ENCODE data around the gene GAST.
"Not testable (repeated sequence)": the region's sequence is repeated elsewhere in the genome, so short reads cannot be mapped to it uniquely, and the experiment has no call there.

Gene GAST

GRCh38 chr17:41711669-41712400, at the start of gene GAST:
GAST (plus strand) TSS chr17:41712331; CDS start chr17:41715437, 3,106 bp downstream.
- no peak for DNase-seq (ENCODE audit: low spot score)

DNA sequence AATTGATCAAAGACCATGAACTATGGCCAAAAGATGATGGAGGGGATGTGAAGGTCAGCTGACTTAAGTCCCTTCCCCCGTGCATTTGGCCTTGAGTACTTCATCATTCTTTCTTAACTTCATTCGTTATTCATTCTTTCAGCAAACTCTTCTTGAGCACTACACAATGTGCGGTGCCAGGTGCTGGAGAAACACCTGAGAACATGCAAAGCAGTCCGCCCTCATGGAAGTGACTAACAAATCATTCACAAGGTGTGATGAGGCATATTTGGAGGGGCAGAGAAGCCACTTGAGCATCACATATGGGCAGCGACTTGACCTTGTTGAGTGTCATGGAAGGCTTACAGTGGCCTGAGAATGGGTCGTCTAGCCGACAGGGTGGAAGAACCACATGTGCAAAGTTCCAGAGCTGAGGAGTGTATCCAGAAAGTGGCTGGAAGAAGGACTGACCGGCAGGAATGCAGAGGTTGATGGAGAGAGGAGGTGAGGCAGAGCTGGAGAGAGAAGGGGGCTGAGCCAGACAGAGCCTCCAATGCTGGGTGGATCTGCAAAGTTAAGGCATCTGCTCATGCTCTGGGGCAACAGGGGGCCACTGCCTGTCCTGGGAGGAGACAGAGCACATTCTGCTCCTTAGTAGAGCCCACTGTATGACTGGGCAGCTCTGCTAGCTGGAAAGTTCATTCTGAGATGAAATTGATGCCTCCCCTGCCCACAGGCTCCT, 48.5 kb upstream of the GAST start:
- no peak for DNase-seq (ENCODE audit: low spot score)

GRCh38 chr17:41664172-41664457, 48.0 kb upstream of the GAST start:
- no peak for DNase-seq (ENCODE audit: low spot score)

DNA sequence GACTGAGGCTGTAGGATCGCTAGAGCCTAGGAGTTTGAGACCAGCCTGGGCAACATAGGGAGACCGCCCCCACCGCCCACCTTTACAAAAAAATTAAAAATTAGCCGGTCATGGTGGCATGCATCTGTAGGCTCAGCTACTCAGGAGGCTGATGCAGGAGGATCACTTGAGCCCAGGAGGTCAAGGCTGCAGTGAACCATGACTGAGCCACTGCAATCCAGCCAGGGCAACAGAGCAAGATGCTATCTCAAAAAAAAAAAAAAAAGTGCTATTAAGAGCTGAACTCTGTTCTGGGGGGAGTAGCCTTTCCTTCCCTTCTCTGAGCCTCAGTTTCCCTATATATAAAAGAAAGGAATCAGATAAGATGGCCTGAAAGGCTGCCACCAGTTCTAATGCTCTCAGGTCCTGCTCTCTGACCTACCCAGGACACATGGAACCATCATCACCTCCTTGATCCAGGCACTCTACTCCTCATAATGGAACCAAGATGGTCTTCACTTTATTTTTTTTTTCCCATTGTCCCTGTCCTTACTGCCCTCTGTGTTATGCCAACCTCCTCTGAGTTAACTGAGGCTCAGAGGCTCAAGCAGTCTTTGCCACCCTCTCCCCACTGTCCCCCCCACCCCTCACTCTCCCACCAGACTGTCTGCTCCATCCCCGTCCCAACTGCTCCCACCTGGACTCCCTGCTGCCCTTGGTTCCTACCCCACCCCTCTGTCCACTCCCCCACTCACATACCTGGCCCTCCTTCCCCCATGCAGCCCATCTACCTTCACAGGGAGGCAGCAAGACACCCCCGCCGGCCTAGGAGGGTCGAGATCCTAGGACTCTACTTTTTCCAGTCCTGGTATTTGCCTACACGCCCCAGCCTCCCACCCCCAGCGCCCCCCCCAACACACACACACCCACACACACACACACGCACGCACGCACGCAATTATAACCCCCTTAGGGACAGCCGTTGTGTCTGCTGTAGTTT, 47.3 kb upstream of the GAST start:
- no peak for DNase-seq (ENCODE audit: low spot score)

DNA sequence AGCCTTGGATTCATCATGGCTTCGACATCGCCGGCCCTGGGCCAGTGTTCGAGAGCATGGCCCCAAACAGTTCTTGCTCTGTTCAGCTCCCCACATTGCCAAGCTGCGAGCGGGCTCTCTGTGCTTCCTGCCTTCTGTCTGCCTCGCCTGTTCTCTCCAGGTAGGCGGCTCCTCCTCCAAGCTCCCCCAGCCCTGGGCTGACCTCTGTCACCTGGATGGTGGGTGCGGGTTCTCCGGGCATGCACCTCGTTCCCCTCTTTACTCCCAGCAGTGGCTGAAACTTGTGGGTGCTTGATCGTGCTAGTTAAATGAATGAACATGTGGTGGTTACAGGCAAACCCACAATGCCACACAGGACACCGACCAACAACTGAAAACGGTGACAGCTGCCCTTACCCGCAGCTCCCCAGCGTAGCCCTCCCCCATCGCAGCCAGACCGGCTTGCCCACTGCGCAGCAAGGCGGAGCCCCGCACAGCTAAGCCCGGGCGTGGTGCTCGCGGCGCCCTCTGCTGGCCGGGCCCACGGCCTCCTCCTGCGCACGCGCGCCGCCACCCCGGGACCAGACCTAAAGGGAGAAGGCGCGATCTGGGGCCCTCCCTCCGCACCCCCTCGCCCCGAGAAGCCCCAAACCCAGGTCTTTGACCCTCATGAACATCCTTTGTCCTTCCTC, 46.4 kb upstream of the GAST start:
- peak; percentile 92 for DNase-seq (ENCODE audit: low spot score)

DNA sequence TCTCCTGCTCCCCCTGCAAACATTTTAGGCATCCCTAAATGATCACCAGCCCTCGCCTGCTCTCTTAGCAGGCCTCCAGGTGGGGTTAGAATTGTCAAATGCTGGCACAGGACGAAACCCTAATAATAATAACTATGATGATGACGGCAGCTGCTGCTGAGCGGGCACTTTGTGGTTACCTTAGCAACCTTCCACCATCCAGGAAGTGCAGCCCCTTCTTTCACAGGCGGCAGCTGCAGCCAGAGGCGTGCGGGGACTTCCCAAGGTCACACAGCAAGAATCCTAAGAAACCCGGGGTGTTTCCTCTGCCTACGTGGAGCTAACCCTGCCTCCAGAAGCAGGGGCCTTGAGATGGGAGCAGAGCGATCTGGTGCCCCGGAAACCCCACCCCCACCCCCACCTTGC, 45.9 kb upstream of the GAST start:
- DNase-seq (ENCODE audit: low spot score) = no peak

GRCh38 chr17:41666708-41667279, 45.3 kb upstream of the GAST start:
- peak; percentile 81 for DNase-seq (ENCODE audit: low spot score)

DNA sequence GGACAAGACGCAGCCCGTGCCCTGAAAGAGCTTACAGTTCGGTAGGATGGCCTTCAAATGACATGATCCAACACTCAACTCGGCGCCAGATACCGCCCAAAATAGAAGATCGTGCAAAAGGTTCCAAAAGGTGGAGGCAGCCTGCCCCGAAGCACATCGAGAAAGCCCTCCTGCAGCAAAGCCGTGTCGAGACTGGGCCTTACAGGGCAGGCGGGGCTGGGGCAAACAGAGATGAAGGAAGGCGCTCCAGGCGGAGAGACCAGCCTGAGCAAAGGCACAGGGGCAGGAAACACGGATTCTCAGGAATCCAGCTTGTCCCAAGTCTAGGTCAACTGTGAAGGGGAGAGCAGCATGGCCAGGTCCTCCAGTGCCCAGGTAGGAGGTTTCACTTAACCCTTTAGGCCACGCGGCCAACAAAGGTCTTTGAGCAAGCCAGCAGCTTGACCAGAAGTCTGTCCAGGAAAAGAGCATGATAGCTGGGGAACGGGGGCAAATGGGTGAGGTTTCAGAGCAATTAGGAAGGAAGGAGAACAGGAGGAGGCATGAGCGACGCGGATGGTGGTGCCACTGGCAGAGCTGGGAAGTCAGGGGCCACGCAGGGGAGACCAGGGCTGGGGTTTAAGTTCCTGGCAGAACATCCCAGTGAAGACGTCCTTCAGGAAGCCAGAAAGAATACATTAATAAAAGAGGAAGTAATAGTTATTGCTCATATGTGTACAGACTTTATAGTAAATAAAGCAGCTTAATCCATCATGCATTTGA, 44.7 kb upstream of the GAST start:
- no peak for DNase-seq (ENCODE audit: low spot score)

DNA sequence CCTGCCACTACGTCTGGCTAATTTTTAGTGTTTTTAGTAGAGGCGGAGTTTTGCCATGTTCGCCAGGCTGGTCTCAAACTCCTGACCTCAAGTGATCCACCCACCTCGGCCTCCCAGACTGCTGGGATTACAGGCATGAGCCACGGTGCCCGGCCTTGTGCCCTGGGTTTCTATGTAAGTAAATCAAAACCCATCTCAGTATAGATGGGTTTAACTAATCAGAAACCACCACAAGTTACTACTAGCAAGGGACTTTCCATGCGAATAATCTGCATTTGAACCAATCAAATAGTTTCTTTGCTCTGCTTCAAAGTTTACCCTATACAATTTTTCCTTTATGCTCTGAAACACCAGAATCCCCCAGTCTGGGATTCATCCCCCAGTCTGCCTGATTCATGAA, 40.0 kb upstream of the GAST start:
- no peak for DNase-seq (ENCODE audit: low spot score)

- DNase-seq (ENCODE audit: low spot score) = not testable (repeated sequence)
Measured at GRCh38 chr17:41675157-41676057, 36.7 kb upstream of the GAST start.

- DNase-seq (ENCODE audit: low spot score) = no peak
Measured at GRCh38 chr17:41676058-41676419, 36.1 kb upstream of the GAST start.

DNA sequence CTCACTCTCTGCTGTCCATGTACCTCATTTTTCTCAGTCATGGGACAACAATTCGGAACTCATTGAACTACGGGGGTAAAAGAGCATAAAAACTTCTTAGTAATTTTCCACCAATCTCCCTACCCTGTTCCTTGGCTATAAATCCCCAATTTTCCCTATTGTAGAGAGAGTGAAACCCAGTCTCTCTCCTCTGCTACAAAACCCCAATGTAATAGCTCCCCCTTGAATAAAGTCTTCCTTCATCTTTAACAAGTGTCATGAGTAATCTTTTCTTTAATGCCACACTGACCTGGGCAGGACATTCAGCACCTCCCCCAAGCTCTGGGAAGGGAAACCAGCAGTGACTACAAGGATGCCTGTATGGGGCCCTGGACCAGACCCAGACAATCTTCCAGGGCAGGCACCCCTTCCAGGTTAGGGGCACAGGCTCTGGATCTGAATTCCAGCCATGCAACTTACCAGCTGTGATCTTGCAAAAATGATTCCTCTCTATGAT, 33.7 kb upstream of the GAST start:
- DNase-seq (ENCODE audit: low spot score) = no peak

DNA sequence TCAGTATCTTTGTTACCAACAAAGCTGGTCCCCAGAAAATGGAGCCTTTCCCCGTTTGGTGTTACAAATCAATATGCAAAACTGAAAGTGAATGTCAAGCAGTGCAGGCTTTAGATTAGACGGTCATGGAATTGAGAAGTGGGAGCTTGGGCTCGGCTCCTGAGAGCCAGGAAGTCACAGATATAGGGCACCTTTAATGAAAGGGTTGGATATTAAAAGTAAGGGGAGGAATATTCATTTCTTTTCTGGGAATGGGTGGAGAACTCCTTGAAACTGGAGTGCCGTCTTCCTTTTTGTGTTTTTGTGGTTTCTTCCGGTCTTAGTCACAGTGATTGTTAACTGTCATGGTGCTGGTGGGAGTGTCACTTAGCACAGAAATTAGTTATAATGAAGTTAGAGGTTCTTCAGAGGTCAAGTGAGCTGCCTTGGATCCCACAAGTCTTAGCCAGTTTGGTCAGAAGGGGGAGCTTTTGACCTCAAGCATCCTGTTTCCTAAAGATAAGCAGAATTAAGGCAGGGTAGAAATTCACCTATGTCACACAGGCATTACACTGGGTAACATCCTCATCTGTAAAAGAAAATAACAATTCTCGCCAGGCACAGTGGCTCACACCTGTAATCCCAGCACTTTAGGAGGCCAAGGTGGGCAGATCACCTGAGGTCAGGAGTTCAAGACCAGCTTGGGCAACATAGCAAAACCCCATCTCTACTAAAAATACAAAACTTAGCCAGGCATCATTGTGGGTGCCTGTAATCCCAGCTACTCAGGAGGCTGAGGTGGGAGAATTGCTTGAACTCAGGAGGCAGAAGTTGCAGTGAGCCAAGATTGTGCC, 33.0 kb upstream of the GAST start:
- no peak for DNase-seq (ENCODE audit: low spot score)

DNA sequence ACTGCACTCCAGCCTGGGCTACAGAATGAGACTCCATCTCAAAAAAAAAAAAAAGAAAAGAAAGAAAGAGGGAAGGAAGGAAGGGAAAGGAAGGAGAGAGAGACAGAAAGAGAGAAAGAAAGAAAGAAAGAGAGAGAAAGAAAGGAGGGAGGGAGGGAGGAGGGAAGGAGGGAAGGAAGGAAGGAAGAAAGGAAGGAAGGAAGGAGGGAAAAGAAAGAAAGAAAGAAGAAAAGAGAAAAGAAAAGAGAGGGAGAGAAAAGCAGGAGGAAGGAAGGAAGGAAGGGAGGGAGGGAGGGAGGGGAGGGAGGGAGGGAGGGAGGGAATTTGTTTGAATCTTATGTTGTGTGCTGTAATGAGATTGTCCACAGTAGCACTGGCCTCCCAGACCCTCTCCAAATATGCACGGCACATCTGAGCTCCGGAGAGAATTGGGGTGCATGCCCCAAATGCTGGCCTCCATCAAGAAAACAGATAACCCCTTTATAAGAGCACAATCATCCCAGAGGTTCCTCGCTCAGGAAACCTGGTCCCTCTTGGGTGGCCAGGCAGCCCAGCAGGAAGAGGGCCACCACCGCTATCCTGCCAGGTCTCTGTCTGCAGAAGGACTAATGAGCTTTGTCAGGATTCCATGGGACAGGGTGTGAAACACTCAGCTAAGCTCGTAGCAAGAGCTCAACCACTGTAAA, 32.2 kb upstream of the GAST start:
- DNase-seq (ENCODE audit: low spot score) = no peak

- no peak for DNase-seq (ENCODE audit: low spot score)
Measured at GRCh38 chr17:41680426-41681040, 31.6 kb upstream of the GAST start.

GRCh38 chr17:41681776-41682175, 30.4 kb upstream of the GAST start:
- DNase-seq (ENCODE audit: low spot score) = no peak

DNA sequence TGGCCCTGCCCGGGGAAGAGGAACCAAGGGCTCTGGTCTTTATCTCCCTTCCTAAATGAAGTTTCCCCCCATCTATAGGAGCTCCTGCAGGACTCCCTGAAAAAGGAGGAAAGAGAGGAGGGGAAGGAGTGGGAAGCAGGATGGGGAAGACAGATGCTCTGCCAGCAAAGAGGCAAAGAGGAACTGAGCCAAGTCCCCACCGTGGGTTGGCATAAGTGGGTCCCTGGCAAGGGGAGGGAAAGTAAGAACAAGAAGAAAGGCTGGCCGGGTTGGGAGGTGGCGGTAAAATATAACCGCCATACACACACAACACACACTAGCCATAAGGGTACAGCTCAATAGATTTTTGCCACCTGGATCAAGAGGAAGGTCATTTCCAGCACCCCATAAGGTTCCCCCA, 29.5 kb upstream of the GAST start:
- no peak for DNase-seq (ENCODE audit: low spot score)

DNA sequence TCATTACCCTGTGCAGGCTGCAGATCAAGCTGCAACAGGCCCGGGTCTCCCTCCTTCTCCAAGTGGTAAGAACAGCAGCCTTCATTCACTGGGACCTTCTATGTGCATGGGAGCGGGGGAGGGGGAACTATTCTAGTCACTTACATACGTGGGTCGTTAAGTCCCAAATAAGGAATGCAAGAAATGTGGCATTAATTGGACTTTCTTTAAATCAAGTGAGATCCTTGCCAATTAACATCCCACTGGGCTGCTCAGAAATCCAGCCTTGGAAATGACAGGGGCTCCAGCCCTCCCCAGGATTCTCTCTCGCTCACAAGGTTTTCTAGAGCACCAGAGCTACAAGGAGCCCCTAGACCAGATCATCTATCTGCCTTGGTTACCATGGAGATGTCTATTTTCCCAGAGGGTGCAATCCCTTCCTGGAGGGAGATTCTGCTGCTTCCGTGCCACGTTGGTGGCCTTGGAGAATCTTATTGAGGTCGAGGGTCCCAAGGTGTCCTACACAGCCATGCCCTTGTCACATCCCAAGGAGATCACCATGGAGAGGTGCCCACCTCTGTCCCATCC, 28.6 kb upstream of the GAST start:
- no peak for DNase-seq (ENCODE audit: low spot score)

All from HuH-7.5 (cell line).